Measurements from ENCODE around the gene ARHGEF3.

Gene ARHGEF3

GRCh38 chr3:56822501-56822900 is 20.8 kb upstream of the ARHGEF3 start:
- no peak for DNase-seq (ENCODE audit: low spot score)

GRCh38 chr3:56819016-56819809 is 17.5 kb upstream of the ARHGEF3 start:
- DNase-seq (ENCODE audit: low spot score) = no peak

GRCh38 chr3:56818156-56818985 is 16.6 kb upstream of the ARHGEF3 start:
- no peak for DNase-seq (ENCODE audit: low spot score)

GRCh38 chr3:56817646-56818045 is 15.9 kb upstream of the ARHGEF3 start:
- no peak for DNase-seq (ENCODE audit: low spot score)

- no peak for DNase-seq (ENCODE audit: low spot score)
Measured at GRCh38 chr3:56816061-56816460, 14.3 kb upstream of the ARHGEF3 start.

- DNase-seq (ENCODE audit: low spot score) = no peak
Measured at GRCh38 chr3:56815589-56815988, 13.8 kb upstream of the ARHGEF3 start.

- DNase-seq (ENCODE audit: low spot score) = no peak
Measured at GRCh38 chr3:56813653-56813960, 11.9 kb upstream of the ARHGEF3 start.

- DNase-seq (ENCODE audit: low spot score) = no peak
Measured at GRCh38 chr3:56812754-56813652, 11.3 kb upstream of the ARHGEF3 start.

- DNase-seq (ENCODE audit: low spot score) = no peak
Measured at GRCh38 chr3:56811546-56812202, 9.9 kb upstream of the ARHGEF3 start.

- no peak for DNase-seq (ENCODE audit: low spot score)
Measured at GRCh38 chr3:56810577-56811545, 9.1 kb upstream of the ARHGEF3 start.

GRCh38 chr3:56806407-56806806 is 4.7 kb upstream of the ARHGEF3 start:
- no peak for DNase-seq (ENCODE audit: low spot score)

GRCh38 chr3:56802790-56803189 is 1.0 kb upstream of the ARHGEF3 start:
- DNase-seq (ENCODE audit: low spot score) = no peak

GRCh38 chr3:56802378-56802745 is 613 bp upstream of the ARHGEF3 start:
- DNase-seq (ENCODE audit: low spot score) = no peak

- no peak for DNase-seq (ENCODE audit: low spot score)
Measured at GRCh38 chr3:56800832-56801661, 702 bp downstream of the ARHGEF3 start.

GRCh38 chr3:56800130-56800831 is 1.5 kb downstream of the ARHGEF3 start:
- DNase-seq (ENCODE audit: low spot score) = peak; percentile 39

- DNase-seq (ENCODE audit: low spot score) = peak; percentile 48
Measured at GRCh38 chr3:56799251-56799882, 2.4 kb downstream of the ARHGEF3 start.

GRCh38 chr3:56796996-56797395 is 4.8 kb downstream of the ARHGEF3 start:
- no peak for DNase-seq (ENCODE audit: low spot score)

GRCh38 chr3:56796202-56796601 is 5.5 kb downstream of the ARHGEF3 start:
- DNase-seq (ENCODE audit: low spot score) = no peak

- DNase-seq (ENCODE audit: low spot score) = no peak
Measured at GRCh38 chr3:56795829-56796185, 5.9 kb downstream of the ARHGEF3 start.

All from germinal center (tissue), 1 donor.